Measurements from ENCODE around the gene ACP3. TPM values are rescaled to one million over a fixed set of nuclear protein-coding genes. Genes with fewer than 3 reads are reported as not detected.
"Not testable (repeated sequence)": the region's sequence is repeated elsewhere in the genome, so short reads cannot be mapped to it uniquely, and the experiment has no call there.

Gene ACP3
- total RNA-seq, 3 donors from 2014 or later (not counting 1 experiment from before 2014, with no cell fraction given): 0.75 to 2.1 (median 1.7) TPM

DNA sequence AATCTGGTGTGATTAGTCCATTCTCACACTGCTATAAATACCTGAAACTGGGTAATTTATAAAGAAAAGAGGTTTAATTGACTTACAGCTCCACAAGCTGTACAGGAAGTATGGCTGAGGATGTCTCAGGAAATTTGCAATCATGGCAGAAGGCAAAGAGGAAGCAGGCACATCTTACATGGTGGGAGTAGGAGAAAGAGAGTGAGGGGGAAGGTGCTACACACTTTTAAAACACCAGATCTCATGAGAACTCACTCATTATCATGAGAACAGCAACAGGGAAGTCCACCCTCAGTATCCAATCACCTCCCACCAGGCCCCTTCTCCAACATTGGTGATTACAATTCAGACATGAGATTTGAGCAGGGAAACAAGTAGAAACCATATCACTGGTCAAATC, 24.0 kb upstream of the ACP3 start:
- peaks cover 0 to 6% of the 10 kb centered on the region in 2 donors for H3K27me3 Mint-ChIP-seq (ENCODE audit: low read depth in 2 of 2)
- no peak overlapping the region for H3K27ac Mint-ChIP-seq
- Histone ChIP-seq H3K27ac (ENCODE audit: low read length) (no peak overlapping the region), H3K9me3 (ENCODE audit: control insufficient read depth, insufficient read depth, low read length) (no peaks in the 10 kb centered on the region), H3K4me1 (ENCODE audit: control insufficient read depth, insufficient read depth, low read length) (no peaks in the 10 kb centered on the region), H3K4me3 (ENCODE audit: low read length) (no peak overlapping the region), H3K27me3 (ENCODE audit: control insufficient read depth, insufficient read depth, low read length) (no peaks in the 10 kb centered on the region), H3K36me3 (ENCODE audit: control insufficient read depth, insufficient read depth, low read length) (no peaks in the 10 kb centered on the region)
- intact Hi-C loops (cut with micrococcal nuclease): no loop called here
- peaks cover 0 to 5% of the 10 kb centered on the region in 2 donors for H3K4me1 Mint-ChIP-seq
- no peak for TF ChIP-seq CTCF (IDR thresholded peaks at IDR 0.05)
- no peak overlapping the region for H3K4me3 Mint-ChIP-seq
- no peak for ATAC-seq
- DNase-seq: no peak
- no peaks in the 10 kb centered on the region for H3K9me3 Mint-ChIP-seq
- H3K36me3 Mint-ChIP-seq: no peaks in the 10 kb centered on the region

DNA sequence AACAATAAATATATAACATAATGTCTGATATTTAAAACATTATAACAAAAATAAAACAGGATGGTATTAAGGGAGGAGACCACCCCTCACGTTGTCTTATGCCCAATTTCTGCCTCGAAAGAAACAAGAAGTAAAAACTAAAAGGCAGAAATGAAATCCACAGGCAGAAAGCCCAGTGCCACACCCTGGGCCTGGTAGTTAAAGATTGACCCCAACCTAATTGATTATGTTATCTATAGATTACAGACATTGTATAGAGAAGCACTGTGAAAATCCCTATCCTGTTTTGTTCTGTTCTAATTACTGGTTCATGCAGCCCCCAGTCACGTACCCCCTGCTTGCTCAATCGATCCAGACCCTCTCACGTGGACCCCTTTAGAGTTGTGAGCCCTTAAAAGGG, 22.3 kb upstream of the ACP3 start:
- no peak overlapping the region for H3K27ac ChIP-seq (ENCODE audit: low read length)
- no peak for DNase-seq
- no peaks in the 10 kb centered on the region for H3K27me3 ChIP-seq (ENCODE audit: control insufficient read depth, insufficient read depth, low read length)
- peaks cover 0 to 6% of the 10 kb centered on the region in 2 donors for H3K27me3 Mint-ChIP-seq (ENCODE audit: low read depth in 2 of 2)
- no peak for TF ChIP-seq CTCF (IDR thresholded peaks at IDR 0.05)
- no peak overlapping the region for H3K4me3 ChIP-seq (ENCODE audit: low read length)
- 86% methylated on average over 5 of the region's 5 CpGs for WGBS (ENCODE audit: insufficient coverage)
- no peak overlapping the region for H3K4me3 Mint-ChIP-seq
- no peak overlapping the region for H3K27ac Mint-ChIP-seq
- no peaks in the 10 kb centered on the region for H3K36me3 Mint-ChIP-seq
- H3K9me3 ChIP-seq (ENCODE audit: control insufficient read depth, insufficient read depth, low read length): no peaks in the 10 kb centered on the region
- intact Hi-C loops (cut with micrococcal nuclease): no loop called here
- peaks cover 0 to 5% of the 10 kb centered on the region in 2 donors for H3K4me1 Mint-ChIP-seq
- no peaks in the 10 kb centered on the region for H3K9me3 Mint-ChIP-seq
- no peak for ATAC-seq
- no peaks in the 10 kb centered on the region for H3K4me1 ChIP-seq (ENCODE audit: control insufficient read depth, insufficient read depth, low read length)
- H3K36me3 ChIP-seq (ENCODE audit: control insufficient read depth, insufficient read depth, low read length): no peaks in the 10 kb centered on the region

DNA sequence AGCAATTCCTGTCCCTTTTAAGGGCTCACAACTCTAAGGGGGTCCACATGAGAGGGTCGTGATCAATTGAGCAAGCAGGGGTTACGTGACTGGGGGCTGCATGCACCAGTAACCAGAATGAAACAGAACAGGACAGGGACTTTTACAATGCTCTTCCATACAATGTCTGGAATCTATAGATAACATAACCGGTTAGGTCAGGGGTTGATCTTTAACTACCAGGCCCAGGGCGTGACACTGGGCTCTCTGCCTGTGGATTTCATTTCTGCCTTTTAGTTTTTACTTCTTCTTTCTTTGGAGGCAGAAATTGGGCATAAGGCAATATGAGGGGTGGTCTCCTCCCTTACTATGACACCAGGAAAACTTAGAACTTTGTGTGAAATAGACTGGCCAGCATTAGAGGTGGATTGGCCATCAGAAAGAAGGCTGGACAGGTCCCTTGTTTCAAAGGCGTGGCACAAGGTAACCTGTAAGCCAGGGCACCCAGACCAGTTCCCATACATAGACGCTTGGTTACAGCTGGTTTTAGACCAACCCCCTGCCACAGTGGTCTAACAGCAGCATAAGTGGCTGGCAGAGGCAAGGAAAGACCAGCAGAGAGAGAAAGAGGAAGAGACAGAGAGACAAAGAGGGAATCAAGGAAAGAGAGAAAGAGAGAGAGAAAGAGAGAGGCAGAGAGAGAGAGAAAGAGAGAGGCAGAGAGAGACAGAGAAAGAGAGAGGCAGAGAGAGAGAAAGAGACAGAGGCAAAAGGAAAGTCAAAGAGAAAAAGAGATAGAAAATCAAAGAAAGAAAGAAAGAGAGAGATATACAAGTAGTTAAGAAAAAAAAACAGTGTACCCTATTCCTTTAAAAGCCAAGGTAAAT, 13.6 kb upstream of the ACP3 start:
- H3K36me3 ChIP-seq (ENCODE audit: control insufficient read depth, insufficient read depth, low read length); H3K27ac ChIP-seq (ENCODE audit: low read length); ATAC-seq; H3K4me3 ChIP-seq (ENCODE audit: low read length); H3K9me3 ChIP-seq (ENCODE audit: control insufficient read depth, insufficient read depth, low read length); H3K27ac Mint-ChIP-seq; H3K4me3 Mint-ChIP-seq; H3K4me1 ChIP-seq (ENCODE audit: control insufficient read depth, insufficient read depth, low read length); H3K27me3 ChIP-seq (ENCODE audit: control insufficient read depth, insufficient read depth, low read length); H3K27me3 Mint-ChIP-seq (ENCODE audit: low read depth in 2 of 2); H3K9me3 Mint-ChIP-seq; intact Hi-C loops (cut with micrococcal nuclease); H3K36me3 Mint-ChIP-seq; H3K4me1 Mint-ChIP-seq; DNase-seq: not testable (repeated sequence)
- 89% methylated on average over 6 of the region's 6 CpGs for WGBS (ENCODE audit: insufficient coverage)

GRCh38 chr3:132304351-132304750, 12.9 kb upstream of the ACP3 start:
- intact Hi-C loops (cut with micrococcal nuclease); H3K9me3 Mint-ChIP-seq; H3K27ac Mint-ChIP-seq; H3K4me3 Mint-ChIP-seq; H3K27me3 Mint-ChIP-seq (ENCODE audit: low read depth in 2 of 2); H3K4me3 ChIP-seq (ENCODE audit: low read length); H3K36me3 Mint-ChIP-seq; H3K36me3 ChIP-seq (ENCODE audit: control insufficient read depth, insufficient read depth, low read length); DNase-seq; H3K27me3 ChIP-seq (ENCODE audit: control insufficient read depth, insufficient read depth, low read length); ATAC-seq; H3K4me1 ChIP-seq (ENCODE audit: control insufficient read depth, insufficient read depth, low read length); H3K9me3 ChIP-seq (ENCODE audit: control insufficient read depth, insufficient read depth, low read length); H3K4me1 Mint-ChIP-seq; H3K27ac ChIP-seq (ENCODE audit: low read length): not testable (repeated sequence)
- WGBS (ENCODE audit: insufficient coverage): 46% methylated on average over 2 of the region's 2 CpGs

- not testable (repeated sequence) for DNase-seq, H3K9me3 Mint-ChIP-seq
These were observed 7.2 kb upstream of the ACP3 start for GRCh38 chr3:132310057-132310456.

More at GRCh38 chr3:132310057-132310456, 7.2 kb upstream of the ACP3 start:
- H3K4me3 Mint-ChIP-seq; H3K4me1 ChIP-seq (ENCODE audit: control insufficient read depth, insufficient read depth, low read length); H3K27ac ChIP-seq (ENCODE audit: low read length); H3K4me1 Mint-ChIP-seq; H3K36me3 Mint-ChIP-seq; H3K9me3 ChIP-seq (ENCODE audit: control insufficient read depth, insufficient read depth, low read length); H3K36me3 ChIP-seq (ENCODE audit: control insufficient read depth, insufficient read depth, low read length); ATAC-seq; H3K27ac Mint-ChIP-seq; H3K27me3 Mint-ChIP-seq (ENCODE audit: low read depth in 2 of 2); H3K4me3 ChIP-seq (ENCODE audit: low read length); H3K27me3 ChIP-seq (ENCODE audit: control insufficient read depth, insufficient read depth, low read length); intact Hi-C loops (cut with micrococcal nuclease): not testable (repeated sequence)
- 97% methylated on average over 10 of the region's 11 CpGs for WGBS (ENCODE audit: insufficient coverage)
